GM12872 (cell line): ENCODE results near the gene LY6G6F.

Source experiments
- CTCF ChIP-seq: IDR thresholded peaks from 3 replicates; pipeline ENCODE4 v1.5.1; 2011; ENCODE audit warnings: low read depth, mild to moderate bottlenecking, low read length, moderate library complexity; ENCODE audit not compliant: insufficient read depth

LY6G6F gene

GRCh38 chr6:31712296-31712695 lies 5.6 kb downstream of the LY6G6F start:
- TF ChIP-seq CTCF, result peak; percentile 39; the same call in 2 of the 3 replicates

GRCh38 chr6:31713465-31713864 lies 6.8 kb downstream of the LY6G6F start:
- TF ChIP-seq CTCF, result no peak

- no peak for TF ChIP-seq CTCF
Measured at GRCh38 chr6:31713991-31714684, 7.5 kb downstream of the LY6G6F start.

- TF ChIP-seq CTCF, result no peak
Measured at GRCh38 chr6:31715022-31715958, 8.6 kb downstream of the LY6G6F start, which contains the start of gene LY6G6D. Gene LY6G6D (plus strand): TSS chr6:31715348. CDS start chr6:31715356, 8 bp downstream.

GRCh38 chr6:31717499-31718222 lies 11.0 kb downstream of the LY6G6F start:
- TF ChIP-seq CTCF, result no peak

- TF ChIP-seq CTCF, result no peak
Measured at GRCh38 chr6:31718265-31718664, 11.6 kb downstream of the LY6G6F start.

- TF ChIP-seq CTCF, result no peak
Measured at GRCh38 chr6:31719001-31719400, 12.3 kb downstream of the LY6G6F start.
